Left cardiac atrium (tissue), 4 donors: ENCODE data around the gene HOXA2. TPM values are rescaled to one million over a fixed set of nuclear protein-coding genes. Genes with fewer than 3 reads are reported as not detected.

Source experiments
- ATAC-seq, 2 donors: fragments of 200-7000 bp; cut with Tn5 transposase; one replicate each; pipeline ENCODE4 v1.9.1; 2020; ENCODE audit warnings: mild to moderate bottlenecking in 2 of 2, moderate library complexity in 2 of 2
- DNase-seq: peaks from one replicate; pipeline ENCODE4 v3.0.0-alpha.2; 2020
- intact Hi-C, 2 donors: fragments of 100-400 bp; cut with DNase I; formaldehyde crosslinking; loops; one replicate each; pipeline versions ENCODE4 v1.14.1 to v1.15.1; 2022 to 2023
- total RNA-seq, 2 donors: library from RNA; stranded (reverse); fragmentation: NEBNext Ultra II Directional; extraction: Animal tissue kit (Norgen Biotek cat#: 25700); gene quantifications; one replicate each; pipeline ENCODE4 v1.2.1, GENCODE V29; 2021
- donor health status: DM: no; HTN: yes; CAD: no.
- donor health status: DM: no; HTN: yes; CAD: no; lungs with severe emphysema.
- donor health status: DM: yes; HTN: yes; CAD: no.
- donor health status: Dilated cardiomyopathy.

HOXA2 gene
- total RNA-seq, 2 donors from 2014 or later: 0.13 to 0.38 TPM

- intact Hi-C loops: no loop called here
- ATAC-seq: no peak
- no peak for DNase-seq
Observed at GRCh38 chr7:27053153-27053552, 49.3 kb downstream of the HOXA2 start.

DNA sequence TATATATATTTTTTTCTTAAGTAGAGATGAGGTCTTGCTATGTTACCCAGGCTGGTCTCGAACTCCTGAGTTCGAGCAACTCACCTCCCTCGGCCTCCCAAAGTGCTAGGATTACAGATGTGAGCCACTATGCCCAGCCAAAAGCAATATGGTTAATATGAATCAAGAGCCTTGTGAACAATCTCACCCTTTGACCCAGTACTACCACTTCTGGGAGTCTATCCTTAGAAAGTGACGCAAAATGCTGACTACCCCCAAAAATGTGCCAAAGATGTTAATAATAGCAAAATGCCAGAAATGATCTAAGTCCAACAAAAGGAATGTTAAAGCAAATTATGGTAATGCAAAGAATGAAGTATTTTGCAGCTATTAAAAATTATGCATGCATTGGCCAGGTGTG, 51.0 kb downstream of the HOXA2 start:
- intact Hi-C loops: no loop called here
- no peak for ATAC-seq

More for the DNA sequence above, 51.0 kb downstream of the HOXA2 start:
- no peak for DNase-seq

Other genes with a start within 250 kb of the HOXA2 start
- 10 to 100 TPM in 1 of 2 donors, 1 to 10 TPM in 1; 9.2 to 21.4 TPM for gene SKAP2, start 238.1 kb downstream of the HOXA2 start, total RNA-seq
- under 1 TPM; 0.12 to 0.26 TPM for gene HOXA1, start 6.7 kb downstream of the HOXA2 start, total RNA-seq
- gene HOXA4, start 28.1 kb upstream of the HOXA2 start, total RNA-seq: 1 to 10 TPM in 1 of 2 donors, under 1 TPM in 1; 0.97 to 1.0 TPM
- gene HOXA5, start 41.0 kb upstream of the HOXA2 start, total RNA-seq: under 1 TPM in 1 of 2 donors, not detected in 1; 0.27 TPM
- gene HOXA6, start 45.1 kb upstream of the HOXA2 start, total RNA-seq: not detected
- under 1 TPM; 0.68 to 0.74 TPM for gene HOXA3, start 49.9 kb upstream of the HOXA2 start, total RNA-seq
- gene HOXA7, start 54.0 kb upstream of the HOXA2 start, total RNA-seq: under 1 TPM; 0.12 to 0.39 TPM
- gene HOXA9, start 62.9 kb upstream of the HOXA2 start, total RNA-seq: not detected
- under 1 TPM; 0.10 to 0.21 TPM for gene HOXA10, start 71.6 kb upstream of the HOXA2 start, total RNA-seq
- not detected for gene HOXA11, start 82.5 kb upstream of the HOXA2 start, total RNA-seq
- not detected for gene HOXA13, start 97.4 kb upstream of the HOXA2 start, total RNA-seq
- gene EVX1, start 140.1 kb upstream of the HOXA2 start, total RNA-seq: not detected